K562 (cell line): ENCODE data around the gene DERL3. TPM values are rescaled to one million over a fixed set of nuclear protein-coding genes. Genes with fewer than 3 reads are reported as not detected.

Experiments used
- ATAC-seq: fragments of 200-7000 bp; cut with Tn5 transposase; 3 replicates; pipeline ENCODE4 v1.9.1; 2020; ENCODE audit warnings: moderate library complexity
- BruUV-seq: library from RNA; stranded (reverse); fragments of 400-500 nt; replicated peaks from 2 replicates; lab custom pipeline; 2021; lab: Mats Ljungman, UMichigan
- CTCF ChIA-PET: fragments of 300-600 bp; formaldehyde crosslinking; extraction: SDS; loops from one replicate; lab custom pipeline; 2021; ENCODE audit warnings: low intra/inter-chr PET ratio; lab: Yijun Ruan, JAX
- POLR2A ChIA-PET: fragments of 300-600, 350-650 bp; sonication (Branson Sonifier 250); formaldehyde crosslinking; extraction: SDS; loops from one replicate; lab custom pipeline; 2021; ENCODE audit warnings: antibody characterized with exemption, inconsistent platforms; lab: Yijun Ruan, JAX
- DNase-seq, 4 experiments: peaks; one replicate each; pipeline versions ENCODE4 v3.0.0 to v3.0.0-alpha.2; 2011 to 2018; ENCODE audit warnings: low spot score in 3 of 4, mixed read lengths in 3 of 4; ENCODE audit errors: extremely low read depth in 1 of 4
- FAIRE-seq: peaks from 2 replicates; lab custom pipeline; 2011; peaks lifted over from hg19 to GRCh38; lab: Jason Lieb, UNC
- H2AFZ ChIP-seq: 2 replicates; pipeline ENCODE4 v1.6.0; 2011; ENCODE audit warnings: low read depth, low read length, control low read depth, inconsistent platforms
- H3K27ac ChIP-seq: fragments of 200-600 bp; 3 replicates; pipeline ENCODE4 v1.8.0; 2011; ENCODE audit warnings: low read depth, mild to moderate bottlenecking, control low read depth, inconsistent platforms, low read length, moderate library complexity, mixed read lengths; ENCODE audit errors: extremely low read depth
- H3K27me3 ChIP-seq, 2 experiments: fragments of 300-600 bp in 1 of 2; 2 replicates in 1 of 2; 3 replicates in 1 of 2; pipeline versions ENCODE4 v1.6.0 to v1.8.0; 2011; ENCODE audit warnings: inconsistent platforms in 2 of 2, low read length in 2 of 2, mild to moderate bottlenecking in 1 of 2, mixed read lengths in 1 of 2, moderate library complexity in 1 of 2; ENCODE audit not compliant: control insufficient read depth in 2 of 2, insufficient read depth in 2 of 2
- H3K36me3 ChIP-seq: fragments of 300-600 bp; 3 replicates; pipeline ENCODE4 v1.8.0; 2011; ENCODE audit warnings: mild to moderate bottlenecking, low read length, inconsistent platforms; ENCODE audit not compliant: control insufficient read depth, insufficient read depth
- H3K4me1 ChIP-seq, 2 experiments: fragments of 200-600 bp in 1 of 2; replicated peaks in 1 of 2; 2 replicates in 1 of 2; 3 replicates in 1 of 2; pipeline versions ENCODE4 v1.5.1 to v1.8.0; 2011; ENCODE audit warnings: inconsistent platforms in 2 of 2, low read length in 2 of 2, mild to moderate bottlenecking in 1 of 2, mixed read lengths in 1 of 2, moderate library complexity in 1 of 2; ENCODE audit not compliant: control insufficient read depth in 2 of 2, insufficient read depth in 2 of 2
- H3K4me2 ChIP-seq: 2 replicates; pipeline ENCODE4 v1.6.1; 2011; ENCODE audit warnings: low read length, control low read depth, inconsistent platforms, mixed read lengths; ENCODE audit not compliant: insufficient read depth
- H3K4me3 ChIP-seq: fragments of 200-600 bp; sonication (generic), shearing (Covaris generic); 2 replicates; pipeline ENCODE4 v1.5.1; 2016; ENCODE audit warnings: control low read depth, inconsistent platforms
- H3K79me2 ChIP-seq: fragments of 200-600 bp; 3 replicates; pipeline ENCODE4 v1.8.0; 2011; ENCODE audit warnings: low read length, inconsistent platforms; ENCODE audit not compliant: control insufficient read depth, insufficient read depth
- H3K9ac ChIP-seq, 2 experiments: 2 replicates each; pipeline versions ENCODE4 v1.6.0 to v1.6.1; 2011; ENCODE audit warnings: low read depth in 2 of 2, low read length in 2 of 2, control low read depth in 1 of 2, inconsistent platforms in 1 of 2, mild to moderate bottlenecking in 1 of 2, mixed read lengths in 1 of 2; ENCODE audit not compliant: insufficient read depth in 1 of 2
- H3K9me1 ChIP-seq: one replicate; pipeline ENCODE4 v1.6.0; 2011; ENCODE audit warnings: inconsistent platforms, mild to moderate bottlenecking, low read length, moderate library complexity; ENCODE audit not compliant: control insufficient read depth, insufficient read depth
- H3K9me3 ChIP-seq: replicated peaks from 2 replicates; pipeline ENCODE4 v1.5.1; 2011; ENCODE audit warnings: low read depth, low read length, inconsistent platforms; ENCODE audit not compliant: control insufficient read depth, insufficient read depth
- H4K20me1 ChIP-seq: replicated peaks from 2 replicates; pipeline ENCODE4 v1.6.1; 2011; ENCODE audit warnings: low read length, inconsistent platforms, mixed read lengths; ENCODE audit not compliant: control insufficient read depth, insufficient read depth
- ARNT ChIP-seq, 2 experiments: fragments of 450-650 bp; IDR thresholded peaks; 2 replicates each; pipeline ENCODE4 v1.6.1; 2016; ENCODE audit warnings: mild to moderate bottlenecking in 1 of 2
- BRD4 ChIP-seq: fragments of 200-600 bp; sonication (generic); IDR thresholded peaks from 2 replicates; pipeline ENCODE4 v1.6.1; 2017; ENCODE audit warnings: inconsistent platforms
- CBX8 ChIP-seq: fragments of 200-600 bp; sonication (generic); IDR thresholded peaks from 2 replicates; pipeline ENCODE4 v1.6.1; 2012; ENCODE audit warnings: borderline replicate concordance, mixed run types, low read depth, mild to moderate bottlenecking, moderate library complexity, mixed read lengths, low read length, control low read depth, inconsistent platforms; ENCODE audit not compliant: poor library complexity, severe bottlenecking; ENCODE audit errors: extremely low read depth
- CHCHD3 ChIP-seq: fragments of 250-450 bp; sonication (Bioruptor Pico); IDR thresholded peaks from 2 replicates; pipeline ENCODE4 v2.1.2; 2022; ENCODE audit warnings: mild to moderate bottlenecking
- HDAC3 ChIP-seq: fragments of 450-650 bp; IDR thresholded peaks from 2 replicates; pipeline ENCODE4 v1.6.1; 2018; ENCODE audit warnings: borderline replicate concordance, mild to moderate bottlenecking, moderate library complexity; ENCODE audit not compliant: partially characterized antibody
- KDM2B ChIP-seq: fragments of 250-450 bp; sonication (Bioruptor Pico); IDR thresholded peaks from 2 replicates; pipeline ENCODE4 v1.8.0; 2021; ENCODE audit warnings: mild to moderate bottlenecking, moderate library complexity
- NCOA6 ChIP-seq: fragments of 450-650 bp; IDR thresholded peaks from 2 replicates; pipeline ENCODE4 v1.6.1; 2017; ENCODE audit warnings: mild to moderate bottlenecking
- SMAD1 ChIP-seq: fragments of 150-350 bp; IDR thresholded peaks from 2 replicates; pipeline ENCODE4 v1.6.1; 2014; ENCODE audit warnings: low read length, low read depth; ENCODE audit not compliant: partially characterized antibody
- SMAD3 ChIP-seq: fragments of 450-650 bp; formaldehyde crosslinking; conservative IDR thresholded peaks from 2 replicates; pipeline ENCODE4 v1.4.0; 2020; ENCODE audit warnings: mild to moderate bottlenecking
- WGBS: fragments of 100-300 bp; shearing (Covaris generic); methylation state at CpG from one replicate; pipeline ENCODE4 v1.1.6; 2016; ENCODE audit warnings: low coverage, mixed read lengths; ENCODE audit not compliant: insufficient coverage; ENCODE audit errors: missing lambda C conversion rate; 5-methylcytosine and 5-hydroxymethylcytosine counted together
- in situ Hi-C: fragments of 300-500 bp; cut with MboI; formaldehyde crosslinking; loops from 4 replicates; pipeline ENCODE4 v1.15.0; 2018; ENCODE audit warnings: inconsistent platforms, mixed read lengths
- intact Hi-C: fragments of 100-400 bp; cut with micrococcal nuclease; formaldehyde crosslinking; loops from 2 replicates; pipeline ENCODE4 v1.14.2; 2022
- polyA plus RNA-seq, 8 experiments: library from polyadenylated mRNA; depleted of rRNA in 4 of 8; stranded (reverse) in 5 of 8; unstranded in 3 of 8; fragments of >200 nt; fragmentation: Nextera tagmentation in 2 of 8; fragmentation: Illumina TruSeq in 1 of 8; extraction: Ambion mirVana in 2 of 8; extraction: Trizol in 1 of 8; gene quantifications; 2 replicates each; pipeline versions ENCODE4 v1.2.1 to v1.2.3, GENCODE V29; 2011 to 2014; ENCODE audit warnings: inconsistent platforms in 1 of 8, missing spikeins in 1 of 8
- total RNA-seq, 7 experiments: library from RNA; depleted of rRNA in 6 of 7; stranded (reverse); fragments of >200 nt in 6 of 7; fragmentation: Illumina TruSeq in 2 of 7; extraction: Trizol in 2 of 7; gene quantifications; 2 replicates each; pipeline versions ENCODE4 v1.2.1 to v1.2.3, GENCODE V29; 2011 to 2021; ENCODE audit warnings: low replicate concordance in 1 of 7

Gene DERL3
- total and polyA plus RNA-seq, 9 of the 15 experiments (the other 6 are each of a cell fraction or from before 2014, with no cell fraction given) = 1.3 to 12.4 (median 4.8) TPM

- TF ChIP-seq KDM2B (CRISPR knock-in tag) = no peak
- no peak for TF ChIP-seq CBX8
- TF ChIP-seq CHCHD3 (CRISPR knock-in tag) = no peak
Observed at GRCh38 chr22:23818541-23818940, 20.3 kb downstream of the DERL3 start (continued).

DNA sequence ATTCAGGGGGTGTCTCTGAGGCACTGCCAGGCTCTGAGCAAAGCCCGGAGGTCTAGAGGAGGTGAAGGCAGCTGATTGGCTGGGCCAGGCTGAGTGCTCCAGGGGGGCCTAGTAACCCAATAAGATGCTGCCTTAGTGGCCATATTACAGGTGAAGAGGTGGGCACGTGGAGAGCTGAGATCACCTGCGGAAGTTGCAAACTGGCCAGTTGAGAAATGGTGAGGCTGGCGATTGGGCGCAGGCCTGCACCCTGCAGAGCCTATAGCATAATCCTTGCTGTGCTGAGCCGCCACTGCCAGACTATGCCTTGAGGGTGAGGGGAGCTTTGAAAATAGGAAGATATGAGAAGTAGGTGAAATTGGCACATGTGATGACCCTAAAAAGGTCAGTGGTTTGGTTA is 21.7 kb downstream of the DERL3 start:
- in situ Hi-C loops = no loop called here
- H3K27ac ChIP-seq = no peak overlapping the region
- no peak for DNase-seq

More for the DNA sequence above, 21.7 kb downstream of the DERL3 start:
- TF ChIP-seq ARNT (IDR thresholded peaks at IDR 0.05) = no peak
- no peak for TF ChIP-seq NCOA6
- no peak for TF ChIP-seq SMAD3 (CRISPR knock-in tag)
- no peak for TF ChIP-seq BRD4
- no peak for TF ChIP-seq HDAC3
- no peak for TF ChIP-seq SMAD1
- no peaks in the 10 kb centered on the region; a peak in 1 of 5 replicates for H3K4me1 ChIP-seq
- no peak overlapping the region for H3K9ac ChIP-seq
- WGBS = 100% methylated on average over 6 of the region's 6 CpGs
- H3K27me3 ChIP-seq = no peaks in the 10 kb centered on the region
- FAIRE-seq = no peak
- peaks cover 39% of the 10 kb centered on the region; the same call in 2 of the 3 replicates for H3K36me3 ChIP-seq
- no peak overlapping the region for H2AFZ ChIP-seq
- ChIA-PET CTCF (no interaction called here), POLR2A (no interaction called here)
- H3K9me3 ChIP-seq = no peaks in the 10 kb centered on the region
- intact Hi-C loops = no loop called here
- no peaks in the 10 kb centered on the region for H4K20me1 ChIP-seq
- H3K9me1 ChIP-seq = no peaks in the 10 kb centered on the region
- BruUV-seq = no TSS peak
- no peak overlapping the region for H3K4me3 ChIP-seq
- no peaks in the 10 kb centered on the region for H3K79me2 ChIP-seq
- no peak for ATAC-seq
- no peak overlapping the region for H3K4me2 ChIP-seq
